ENCODE measurements around the gene CDH24. TPM values are rescaled to one million over a fixed set of nuclear protein-coding genes. Genes with fewer than 3 reads are reported as not detected.

The CDH24 gene
- total and polyA plus RNA-seq, 2 of the 8 experiments (the other 6 are each of a cell fraction or from before 2014, with no cell fraction given) = 18.1 to 27.6 TPM

- WGBS, 2 experiments (ENCODE audit: extremely low coverage in 1 of 2, insufficient coverage in 1 of 2, insufficient read length in 1 of 2, insufficient replicate concordance in 2 of 2, low coverage in 1 of 2, low lambda C conversion rate in 2 of 2, missing lambda C conversion rate in 1 of 2) = 84% methylated on average over 3 of the region's 3 CpGs; no CpG with 5 or more reads in 1 of the 2 experiments
- H3K18ac ChIP-seq (ENCODE audit: extremely low read depth, low read length) = no peak overlapping the region
- TF ChIP-seq EZH2 (IDR thresholded peaks at IDR 0.05; ENCODE audit: low read depth, low read length, severe bottlenecking) (no peak), TAF1 (IDR thresholded peaks at IDR 0.05; ENCODE audit: low read depth, low read length) (no peak), TBP (IDR thresholded peaks at IDR 0.05; ENCODE audit: low read depth, low read length) (no peak), FOSL1 (IDR thresholded peaks at IDR 0.05; ENCODE audit: insufficient read depth, low read depth, low read length) (no peak), RXRA (IDR thresholded peaks at IDR 0.05; ENCODE audit: insufficient read depth, low read depth, low read length) (no peak), MAX (IDR thresholded peaks at IDR 0.05) (no peak), CTCF (IDR thresholded peaks at IDR 0.05; ENCODE audit: control extremely low read depth in 1 of 3, insufficient read depth in 1 of 3, low read depth in 1 of 3, low read length in 3 of 3) (no peak), GTF2F1 (IDR thresholded peaks at IDR 0.05; ENCODE audit: borderline replicate concordance, low read depth, low read length) (no peak), BRCA1 (IDR thresholded peaks at IDR 0.05; ENCODE audit: low read depth, low read length) (no peak)
Observed at GRCh38 chr14:23005451-23006187, 51.7 kb downstream of the CDH24 start.

More at GRCh38 chr14:23005451-23006187, 51.7 kb downstream of the CDH24 start:
- POLR2A ChIA-PET (ENCODE audit: partially characterized antibody) = interaction anchor here (0.9 to 4.1 kb wide), 19 partner anchors 9 to 245 kb away, joined by 3 to 99 read pairs (median 9); partner anchors contain the start of genes ACIN1, AJUBA, C14orf119 and HAUS4
- H3K9me3 ChIP-seq (ENCODE audit: insufficient read depth in 2 of 2, low read depth in 1 of 2, low read length in 1 of 2) = no peaks in the 10 kb centered on the region
- peaks cover 6% of the 10 kb centered on the region for H3K23me2 ChIP-seq (ENCODE audit: low read depth, low read length)
- H3K79me1 ChIP-seq (ENCODE audit: low read depth, low read length) = no peaks in the 10 kb centered on the region
- H3K27me3 ChIP-seq (replicated peaks in 1 of 4; ENCODE audit: control insufficient read depth in 3 of 4, extremely low read depth in 1 of 4, insufficient read depth in 3 of 4, low read length in 3 of 4) = no peaks in the 10 kb centered on the region
- no peak overlapping the region for H3K56ac ChIP-seq (replicated peaks; ENCODE audit: insufficient read length, low read depth, low read length)
- no peak for FAIRE-seq
- no peak overlapping the region for H3K9ac ChIP-seq (replicated peaks in 1 of 4; ENCODE audit: extremely low read depth in 1 of 4, low read depth in 3 of 4, low read length in 3 of 4)
- no peak overlapping the region for H2BK120ac ChIP-seq (replicated peaks; ENCODE audit: low read depth, low read length)
- CTCF ChIA-PET (ENCODE audit: partially characterized antibody) = interaction anchor here (0.6 to 4.1 kb wide), 13 partner anchors 10 to 231 kb away, joined by 3 to 60 read pairs (median 11); partner anchors contain the start of genes AJUBA and PSMB5
- peak overlapping the region; percentile 80 to 82; a peak in 3 of 4 replicates for H3K4me2 ChIP-seq (ENCODE audit: insufficient read depth in 1 of 2, low read depth in 2 of 2, low read length in 2 of 2)
- no peaks in the 10 kb centered on the region for H4K20me1 ChIP-seq (replicated peaks in 1 of 2; ENCODE audit: control insufficient read depth in 1 of 2, insufficient read depth in 2 of 2, low read length in 2 of 2)
- H4K8ac ChIP-seq (ENCODE audit: extremely low read depth, insufficient read depth, low read length) = no peak overlapping the region
- no peak overlapping the region for H2BK15ac ChIP-seq (ENCODE audit: low read length)
- H3K4me3 ChIP-seq (ENCODE audit: extremely low read depth in 1 of 4, insufficient read depth in 2 of 4, low read depth in 3 of 4, low read length in 4 of 4) = peak overlapping the region; percentile 73 to 85 (median 76); a peak in 4 of 8 replicates
- no peak overlapping the region for H4K5ac ChIP-seq (ENCODE audit: insufficient read length, low read depth, low read length)
- no peak for DNase-seq (ENCODE audit: low read depth in 1 of 2, low spot score in 2 of 2)
- H2BK12ac ChIP-seq (ENCODE audit: low read depth, low read length) = no peak overlapping the region
- H2BK5ac ChIP-seq (ENCODE audit: low read depth, low read length) = no peak overlapping the region
- no peak overlapping the region for H3K23ac ChIP-seq (ENCODE audit: insufficient read length)
- peaks cover 4 to 7% (median 6%) of the 10 kb centered on the region in 4 experiments; a peak in 4 of 7 replicates for H3K4me1 ChIP-seq (replicated peaks in 1 of 4; ENCODE audit: control insufficient read depth in 3 of 4, insufficient read depth in 4 of 4, low read length in 3 of 4)
- no peaks in the 10 kb centered on the region for H3K36me3 ChIP-seq (ENCODE audit: control insufficient read depth in 2 of 4, insufficient read depth in 4 of 4, low read length in 3 of 4)
- no peak overlapping the region for H2BK20ac ChIP-seq (ENCODE audit: low read length)
- no peak overlapping the region for H2AK5ac ChIP-seq (ENCODE audit: low read depth, low read length)
- H3K27ac ChIP-seq (ENCODE audit: low read depth, low read length) = no peak overlapping the region
- no peak overlapping the region for H4K91ac ChIP-seq (replicated peaks; ENCODE audit: insufficient read length, low read length)
- no peak overlapping the region for H3K14ac ChIP-seq (ENCODE audit: insufficient read length)
- H2AFZ ChIP-seq (ENCODE audit: low read length) = no peak overlapping the region
- no peaks in the 10 kb centered on the region for H3K79me2 ChIP-seq (ENCODE audit: control insufficient read depth in 1 of 2, insufficient read depth in 2 of 2, low read length in 2 of 2)
- H3K4ac ChIP-seq (replicated peaks; ENCODE audit: insufficient read length, low read depth, low read length) = no peak overlapping the region

Data from H1 (cell line).